ENCODE measurements around the gene PCNX2.
A peak's percentile ranks its signal among the peaks of the same experiment; 100 is the strongest.

PCNX2 gene, protein sequence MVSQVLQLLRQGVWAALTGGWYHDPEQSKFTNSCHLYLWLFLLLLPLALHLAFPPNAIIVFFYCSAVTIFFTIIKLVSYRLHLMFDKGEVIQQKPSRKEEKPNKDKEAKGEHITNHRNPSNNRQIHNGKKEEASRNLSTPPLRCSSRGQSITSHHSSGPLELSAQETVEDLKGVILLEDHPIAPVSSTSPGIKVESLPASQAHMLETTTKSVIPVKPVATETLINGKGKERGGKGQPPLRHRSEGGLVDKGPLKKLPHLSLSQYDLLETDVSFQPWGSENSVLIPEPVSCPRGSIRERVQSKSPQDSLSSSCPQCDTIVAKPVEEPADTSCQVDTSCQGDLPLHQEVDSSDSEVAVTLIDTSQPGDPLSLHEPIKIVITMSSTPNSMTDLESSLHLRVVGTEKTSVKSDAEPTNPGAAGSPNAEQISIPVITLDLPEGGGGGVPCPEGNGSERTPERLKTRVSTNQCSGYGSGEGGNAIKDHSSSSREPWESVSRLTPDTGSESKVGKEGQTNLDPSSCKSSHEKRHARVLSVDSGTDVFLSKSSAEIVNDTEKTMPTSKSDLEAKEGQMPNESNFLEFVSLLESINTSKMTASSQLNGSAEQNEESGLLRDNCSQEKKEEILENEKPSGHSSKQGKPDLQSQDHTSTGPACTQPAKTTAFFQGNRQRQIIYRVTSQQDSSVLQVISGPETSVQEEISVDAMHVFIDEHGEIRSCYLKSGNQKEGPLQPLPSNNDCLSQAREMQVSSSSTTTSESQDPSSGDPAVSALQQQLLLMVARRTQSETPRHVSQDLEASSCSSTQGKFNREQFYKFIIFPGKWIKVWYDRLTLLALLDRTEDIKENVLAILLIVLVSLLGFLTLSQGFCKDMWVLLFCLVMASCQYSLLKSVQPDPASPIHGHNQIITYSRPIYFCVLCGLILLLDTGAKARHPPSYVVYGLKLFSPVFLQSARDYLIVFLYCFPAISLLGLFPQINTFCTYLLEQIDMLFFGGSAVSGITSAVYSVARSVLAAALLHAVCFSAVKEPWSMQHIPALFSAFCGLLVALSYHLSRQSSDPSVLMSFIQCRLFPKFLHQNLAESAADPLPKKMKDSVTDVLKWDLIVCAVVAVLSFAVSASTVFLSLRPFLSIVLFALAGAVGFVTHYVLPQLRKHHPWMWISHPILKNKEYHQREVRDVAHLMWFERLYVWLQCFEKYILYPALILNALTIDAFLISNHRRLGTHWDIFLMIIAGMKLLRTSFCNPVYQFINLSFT (N-terminal part only)

DNA sequence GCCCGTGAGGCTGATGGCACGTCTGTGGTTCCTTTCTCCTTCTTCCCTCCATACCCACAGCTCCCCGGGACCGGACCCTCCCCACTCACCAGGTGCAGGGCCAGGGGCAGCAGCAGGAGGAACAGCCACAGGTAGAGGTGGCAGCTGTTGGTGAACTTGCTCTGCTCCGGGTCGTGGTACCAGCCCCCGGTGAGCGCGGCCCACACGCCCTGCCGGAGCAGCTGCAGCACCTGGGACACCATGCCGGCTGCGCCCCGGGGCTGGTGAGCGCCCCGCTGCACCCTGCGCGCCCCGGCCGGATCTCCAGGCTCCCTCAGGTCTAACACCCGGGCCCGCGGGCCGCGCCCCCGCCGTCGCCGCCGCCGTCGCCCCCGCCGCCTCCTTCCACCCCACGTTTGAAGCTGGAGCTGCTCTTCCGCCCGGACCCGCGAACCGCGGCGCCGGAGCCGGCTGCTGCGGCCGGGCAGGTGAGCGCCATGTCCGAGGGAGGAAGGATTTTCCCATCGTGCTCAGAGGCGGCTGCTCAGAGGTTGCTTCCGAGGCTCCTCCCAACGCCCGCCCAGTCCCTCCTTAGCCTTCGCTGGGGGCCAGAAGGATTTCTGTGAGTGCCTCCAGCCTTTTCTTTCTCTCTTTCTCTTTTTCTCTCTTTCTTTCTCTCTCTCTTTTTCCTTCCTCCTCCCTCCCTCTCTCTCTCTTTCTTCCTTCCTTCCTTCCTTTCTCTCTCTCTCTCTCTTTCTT, at the start of gene PCNX2:
TSS of gene PCNX2 (minus strand) at position 489 of the 738 bp plus-strand sequence. CDS start at position 242, 247 bp downstream.
- DNase-seq = peak; percentile 71

GRCh38 chr1:233343262-233343661, 47.7 kb upstream of the PCNX2 start:
- no peak for DNase-seq

GRCh38 chr1:233342086-233342485, 46.6 kb upstream of the PCNX2 start:
- no peak for DNase-seq

DNA sequence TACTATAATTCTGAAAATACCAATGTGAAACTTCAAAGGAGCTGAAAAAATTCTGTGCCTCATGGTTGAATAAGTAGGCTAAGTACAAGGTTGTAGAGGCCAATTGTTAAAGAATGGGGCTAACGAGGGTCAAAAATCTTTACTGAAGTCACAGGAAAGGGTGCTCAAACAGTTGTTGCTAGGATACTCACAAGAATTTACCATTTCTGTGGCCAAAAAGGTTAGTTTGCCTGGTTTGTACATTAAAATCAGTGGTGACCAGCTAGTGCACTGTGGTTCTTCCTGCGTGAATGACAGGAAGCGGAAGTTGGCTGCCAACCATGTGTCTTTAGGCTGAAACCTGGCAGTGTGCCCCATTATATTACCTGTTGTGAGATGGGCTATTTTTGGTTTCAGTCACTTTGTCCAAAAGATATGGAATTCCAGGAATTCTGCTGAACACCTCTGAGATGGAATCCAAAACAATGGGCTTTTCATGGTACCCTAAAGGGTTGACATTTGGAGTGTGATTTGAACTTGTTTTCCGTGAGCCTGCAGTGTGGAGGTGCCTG, 45.5 kb upstream of the PCNX2 start:
- DNase-seq = no peak

- no peak for DNase-seq
These were observed 44.6 kb upstream of the PCNX2 start for GRCh38 chr1:233340031-233340555.

DNA sequence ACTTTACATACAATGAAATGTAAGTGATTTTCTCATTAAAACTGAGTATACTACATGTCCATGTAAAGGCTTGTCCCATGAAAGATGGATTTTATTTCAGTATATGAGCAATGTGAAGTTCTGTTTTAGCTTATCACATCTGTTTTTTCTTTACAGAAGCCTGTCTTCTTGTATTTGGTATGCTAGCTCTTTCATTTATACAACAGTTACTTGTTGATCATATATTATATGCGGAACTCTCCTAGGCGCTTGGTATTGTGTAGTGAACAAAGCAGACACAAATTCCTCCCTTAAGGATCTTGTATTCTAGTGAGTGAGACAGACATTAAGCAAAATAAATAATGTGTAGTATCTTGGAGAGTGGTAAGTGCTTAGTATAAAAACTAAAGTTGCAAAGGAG, 42.6 kb upstream of the PCNX2 start:
- DNase-seq = no peak

- DNase-seq = no peak
These were observed 42.0 kb upstream of the PCNX2 start for GRCh38 chr1:233337505-233337904.

DNA sequence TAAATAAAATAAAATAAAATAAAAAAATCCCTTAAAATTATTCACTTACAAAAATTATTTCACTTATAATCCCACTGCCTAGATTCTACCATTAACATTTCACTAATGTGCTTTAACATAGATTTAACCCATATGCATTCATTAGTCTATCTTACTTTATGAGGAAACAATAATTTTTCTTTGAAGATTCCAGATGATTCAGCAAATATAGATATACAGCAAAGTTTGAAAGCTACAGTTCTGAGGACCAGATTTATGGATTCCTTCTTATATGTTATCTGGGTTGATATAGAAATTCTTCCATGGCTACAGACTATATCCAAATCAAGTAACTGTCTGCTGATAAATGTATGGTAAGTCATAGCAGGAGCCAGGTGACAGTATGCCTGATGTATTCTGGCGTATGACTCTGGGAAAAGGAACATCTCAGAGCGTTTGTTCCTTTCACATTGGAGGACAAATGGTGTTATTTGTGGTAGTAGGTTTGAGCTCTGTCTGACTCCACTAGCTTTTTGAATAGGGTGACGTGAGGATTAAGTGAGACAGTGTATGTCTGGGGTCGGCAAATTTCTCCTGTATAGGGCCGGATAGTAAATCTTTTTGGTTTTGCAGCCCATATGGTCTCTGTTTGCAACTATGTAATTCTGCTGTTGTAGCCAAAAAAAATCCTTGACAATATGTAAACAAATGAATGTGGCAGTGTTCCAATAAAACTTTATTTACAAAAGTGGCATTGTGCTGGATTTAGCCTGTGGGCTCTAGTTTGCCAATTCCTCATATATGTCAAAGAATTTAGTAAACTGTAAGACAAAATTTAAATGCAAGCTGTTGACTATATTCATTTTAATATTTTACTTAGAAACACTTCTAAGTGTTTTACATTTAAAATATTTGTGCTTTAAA, 41.3 kb upstream of the PCNX2 start:
- no peak for DNase-seq

DNA sequence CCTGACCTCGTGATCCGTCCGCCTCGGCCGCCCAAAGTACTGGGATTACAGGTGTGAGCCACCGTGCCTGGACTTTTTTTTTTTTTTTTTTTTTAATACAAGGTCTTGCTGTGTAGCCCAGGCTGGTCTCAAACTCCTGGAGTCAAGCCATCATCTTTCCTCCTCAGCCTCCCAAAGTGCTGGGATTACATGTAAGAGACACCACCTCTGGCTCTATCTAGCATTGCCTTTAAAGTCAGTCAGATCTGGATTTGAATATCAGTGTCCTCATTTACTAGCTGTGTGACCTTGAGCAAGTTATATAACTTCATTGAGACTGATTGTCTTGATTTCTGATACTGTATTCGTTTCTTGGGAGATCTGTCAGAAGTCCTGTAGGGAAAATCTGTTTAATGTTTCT, 38.6 kb upstream of the PCNX2 start:
- DNase-seq = no peak

GRCh38 chr1:233333086-233333485, 37.6 kb upstream of the PCNX2 start:
- DNase-seq = no peak

DNA sequence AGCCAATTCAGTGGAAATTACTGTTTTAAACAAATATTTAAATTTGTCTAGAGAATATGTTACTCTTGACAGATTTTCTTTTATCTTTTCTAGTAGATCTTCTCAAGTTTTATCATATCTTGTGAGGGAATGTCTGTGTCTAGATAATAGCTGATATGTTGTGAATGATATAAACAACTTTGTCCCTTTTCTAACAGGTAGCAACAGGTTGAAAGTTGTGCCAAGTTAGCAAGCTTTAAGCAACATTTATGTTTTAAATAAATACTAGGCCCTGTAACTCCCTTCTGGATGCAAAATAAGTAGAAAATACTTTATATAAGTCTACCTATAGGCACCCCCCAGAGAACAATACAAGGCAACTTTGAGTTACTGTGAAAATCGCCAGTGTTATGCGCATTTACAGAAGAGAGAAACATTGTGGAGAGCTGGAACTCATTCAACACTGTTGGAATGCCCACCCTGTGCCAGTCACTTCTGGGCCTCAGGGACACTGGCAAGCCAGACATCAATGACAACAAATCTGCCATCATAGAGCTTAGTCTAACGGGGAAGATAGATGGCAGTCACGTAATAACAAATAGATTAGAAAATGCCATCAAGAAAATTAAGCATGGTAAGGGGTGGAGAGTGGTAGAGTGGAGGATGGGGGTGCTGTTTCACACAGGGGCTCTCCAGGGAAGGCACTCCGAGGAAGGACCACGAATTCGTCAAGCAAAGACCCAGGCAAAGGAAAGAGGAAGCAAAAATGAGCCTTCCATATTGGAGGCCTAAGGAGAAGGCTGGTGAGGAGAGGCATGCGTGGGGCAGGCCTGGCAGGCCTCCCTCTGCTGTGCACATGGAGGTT, 36.4 kb upstream of the PCNX2 start:
- no peak for DNase-seq

- no peak for DNase-seq
These were observed 32.8 kb upstream of the PCNX2 start for GRCh38 chr1:233328142-233328921.

DNA sequence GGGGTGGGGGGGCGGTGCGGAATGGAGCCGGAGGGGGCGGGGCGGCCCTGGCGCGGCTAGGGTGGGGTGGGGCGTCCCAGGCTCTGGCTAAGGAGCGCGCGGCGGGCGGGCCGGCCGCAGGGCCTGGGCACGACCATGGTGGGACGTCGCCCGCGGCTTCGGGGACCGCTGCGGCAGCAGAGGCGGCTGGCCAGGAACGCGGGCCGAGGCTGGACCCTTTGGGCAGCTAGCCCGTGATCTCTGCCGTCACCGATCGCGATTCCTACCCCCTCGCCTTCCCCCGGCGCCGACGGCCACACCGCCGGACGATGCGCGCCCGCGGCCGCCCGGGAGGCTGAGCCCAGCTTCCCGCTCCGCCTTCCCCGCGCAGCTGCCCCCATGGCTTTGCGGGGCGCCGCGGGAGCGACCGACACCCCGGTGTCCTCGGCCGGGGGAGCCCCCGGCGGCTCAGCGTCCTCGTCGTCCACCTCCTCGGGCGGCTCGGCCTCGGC, 32.2 kb upstream of the PCNX2 start, which contains the start of gene MAP3K21:
TSS of gene MAP3K21 (plus strand) at position 74 of the 491 bp plus-strand sequence. CDS start at position 379, 305 bp downstream.
- no peak for DNase-seq

DNA sequence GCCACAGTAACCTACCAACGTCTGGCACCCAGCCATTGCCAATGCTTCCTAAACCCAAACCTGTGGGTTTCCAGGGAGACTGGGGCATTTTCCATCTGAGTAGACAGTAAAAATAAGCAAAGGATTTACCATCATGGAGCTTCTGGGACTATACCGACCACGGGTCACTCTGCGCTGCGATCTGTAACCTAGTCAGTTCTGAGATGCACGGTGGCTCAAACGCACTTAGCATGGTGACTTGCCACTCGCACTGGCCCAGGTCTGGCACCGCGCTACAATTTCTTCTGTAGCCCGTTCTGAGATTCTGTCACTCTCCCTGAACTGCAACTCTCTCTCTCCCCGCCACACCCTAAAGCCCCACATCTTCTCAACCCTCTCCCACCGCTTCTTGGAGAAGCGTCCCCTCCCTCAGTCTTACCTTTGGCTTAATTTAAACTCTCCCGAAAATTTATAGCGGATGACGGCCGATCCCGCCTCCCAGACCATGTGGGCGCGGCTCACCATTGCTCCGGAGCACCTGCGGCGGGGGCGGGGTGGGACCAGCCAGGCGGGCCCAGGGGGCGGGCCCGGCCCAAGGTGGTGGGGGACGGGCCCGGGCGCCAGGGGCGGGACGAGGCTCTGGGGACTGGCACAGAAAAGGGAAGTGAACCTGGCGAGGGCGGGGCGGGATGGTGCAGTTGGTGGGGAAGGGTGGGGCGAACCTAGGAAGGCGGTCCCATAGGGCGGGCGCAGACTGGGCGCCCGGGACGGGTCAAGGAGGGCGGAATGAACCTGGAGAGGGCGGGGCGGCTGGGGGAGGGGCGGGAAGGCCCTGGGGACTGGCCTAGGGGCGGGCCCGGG, 31.5 kb upstream of the PCNX2 start:
- peak; percentile 93 for DNase-seq

- no peak for DNase-seq
These were observed 30.8 kb upstream of the PCNX2 start for GRCh38 chr1:233326319-233326718.

GRCh38 chr1:233323718-233324117, 28.2 kb upstream of the PCNX2 start:
- DNase-seq = no peak

DNA sequence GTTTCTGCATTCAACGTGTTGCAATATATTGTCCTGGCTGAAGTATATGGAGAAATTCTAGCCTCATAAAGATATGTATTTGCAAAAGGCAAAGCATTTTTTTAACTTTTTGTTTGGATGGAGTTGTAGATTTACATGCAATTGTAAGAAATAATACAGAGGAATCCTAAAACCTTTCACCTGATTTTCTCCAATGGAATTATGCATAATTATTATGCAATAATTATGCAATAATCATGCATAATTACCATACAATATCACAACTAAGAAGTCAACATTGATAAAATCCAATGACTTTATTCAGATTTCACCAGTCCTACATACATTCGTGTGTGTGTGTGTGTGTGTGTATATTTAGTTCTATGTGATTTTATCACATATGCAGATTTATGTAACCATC, 24.5 kb upstream of the PCNX2 start:
- DNase-seq = no peak

DNA sequence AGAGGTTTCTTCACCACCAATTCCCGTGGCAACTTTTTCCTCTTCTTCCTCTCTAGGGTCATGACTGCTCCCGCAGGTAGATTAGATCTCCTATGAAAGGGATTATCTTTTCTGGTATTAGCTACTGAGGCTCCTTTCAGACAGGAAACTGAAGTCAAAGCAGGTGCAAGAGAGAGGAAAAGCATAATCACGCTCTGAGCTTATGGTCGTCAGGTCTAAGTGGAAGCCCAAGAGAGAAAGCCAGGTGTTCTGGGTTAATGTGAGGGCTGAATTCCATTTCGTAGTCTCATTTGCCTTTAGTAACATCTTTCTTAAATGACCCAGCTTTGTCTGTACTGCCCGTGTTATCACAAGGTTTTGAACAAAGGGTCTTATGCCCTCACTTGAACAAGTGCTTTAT, 23.7 kb upstream of the PCNX2 start:
- DNase-seq = no peak
